Epidermal melanocyte (primary cell): Measurements from ENCODE around the gene TRMT10A.

Experiments used
- DNase-seq: peaks from one replicate; pipeline ENCODE4 v3.0.0; 2011; ENCODE audit warnings: low spot score; ENCODE audit not compliant: insufficient read length

Gene TRMT10A

GRCh38 chr4:99563310-99564186, at the start of gene TRMT10A:
Gene TRMT10A (minus strand): TSS chr4:99564039. CDS start chr4:99559338, 4,701 bp downstream.
- peak; percentile 53 for DNase-seq

- no peak for DNase-seq
These were observed 48.9 kb upstream of the TRMT10A start for GRCh38 chr4:99612704-99613103.

GRCh38 chr4:99612281-99612680, 48.4 kb upstream of the TRMT10A start:
- DNase-seq: no peak

GRCh38 chr4:99610605-99611175, 46.9 kb upstream of the TRMT10A start:
- no peak for DNase-seq

- DNase-seq: no peak
These were observed 44.6 kb upstream of the TRMT10A start for GRCh38 chr4:99608417-99608816.

GRCh38 chr4:99606716-99607115, 42.9 kb upstream of the TRMT10A start:
- DNase-seq: no peak

GRCh38 chr4:99594818-99595217, 31.0 kb upstream of the TRMT10A start:
- no peak for DNase-seq

GRCh38 chr4:99593781-99594641, 30.2 kb upstream of the TRMT10A start:
- no peak for DNase-seq

GRCh38 chr4:99591757-99592156, 27.9 kb upstream of the TRMT10A start:
- DNase-seq: no peak

GRCh38 chr4:99587803-99588202, 24.0 kb upstream of the TRMT10A start:
- DNase-seq: no peak

GRCh38 chr4:99587309-99587708, 23.5 kb upstream of the TRMT10A start:
- DNase-seq: no peak

- DNase-seq: no peak
These were observed 23.0 kb upstream of the TRMT10A start for GRCh38 chr4:99586797-99587196.

- no peak for DNase-seq
These were observed 22.5 kb upstream of the TRMT10A start for GRCh38 chr4:99586322-99586721.

- DNase-seq: no peak
These were observed 21.7 kb upstream of the TRMT10A start for GRCh38 chr4:99585516-99585915.

GRCh38 chr4:99578714-99579113, 14.9 kb upstream of the TRMT10A start:
- no peak for DNase-seq

- DNase-seq: no peak
These were observed 10.9 kb upstream of the TRMT10A start, which contains the start of gene MTTP for GRCh38 chr4:99574530-99575324. Gene MTTP (plus strand): TSS chr4:99574824. CDS start chr4:99574910, 86 bp downstream.

GRCh38 chr4:99573735-99574368, 10.0 kb upstream of the TRMT10A start:
- no peak for DNase-seq

- DNase-seq: no peak
These were observed 8.8 kb upstream of the TRMT10A start for GRCh38 chr4:99572527-99573240.

- no peak for DNase-seq
These were observed 8.0 kb upstream of the TRMT10A start for GRCh38 chr4:99571883-99572282.

- no peak for DNase-seq
These were observed 1.1 kb upstream of the TRMT10A start for GRCh38 chr4:99564921-99565320.
